HPDE6-E6E7 (cell line): ENCODE measurements around the gene GPI.
A peak's percentile ranks its signal among the peaks of the same experiment; 100 is the strongest.
"Not testable (repeated sequence)": the region's sequence is repeated elsewhere in the genome, so short reads cannot be mapped to it uniquely, and the experiment has no call there.

ENCODE experiments used
- DNase-seq: peaks from one replicate; pipeline ENCODE4 v3.0.0; 2011; ENCODE audit warnings: missing footprints; ENCODE audit errors: extremely low spot score

GPI gene

DNA sequence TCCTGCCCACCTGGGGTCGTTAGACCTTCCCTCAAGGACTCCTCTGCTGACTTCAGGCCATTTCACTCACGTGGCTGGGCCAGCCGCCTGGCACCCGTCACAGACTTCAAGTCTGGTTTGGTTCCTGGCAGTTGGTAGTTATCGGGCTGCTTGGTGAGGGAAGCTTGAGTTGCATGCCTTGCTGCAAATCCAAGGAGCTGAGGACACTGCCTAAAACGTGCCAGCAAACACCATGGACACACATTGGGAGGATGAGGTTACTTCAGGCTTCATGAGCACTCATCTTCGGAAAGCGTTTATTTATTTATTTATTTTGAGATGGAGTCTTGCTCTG lies 2.6 kb downstream of the GPI start:
- no peak for DNase-seq

- no peak for DNase-seq
Observed at GRCh38 chr19:34368338-34368737, 3.3 kb downstream of the GPI start.

DNA sequence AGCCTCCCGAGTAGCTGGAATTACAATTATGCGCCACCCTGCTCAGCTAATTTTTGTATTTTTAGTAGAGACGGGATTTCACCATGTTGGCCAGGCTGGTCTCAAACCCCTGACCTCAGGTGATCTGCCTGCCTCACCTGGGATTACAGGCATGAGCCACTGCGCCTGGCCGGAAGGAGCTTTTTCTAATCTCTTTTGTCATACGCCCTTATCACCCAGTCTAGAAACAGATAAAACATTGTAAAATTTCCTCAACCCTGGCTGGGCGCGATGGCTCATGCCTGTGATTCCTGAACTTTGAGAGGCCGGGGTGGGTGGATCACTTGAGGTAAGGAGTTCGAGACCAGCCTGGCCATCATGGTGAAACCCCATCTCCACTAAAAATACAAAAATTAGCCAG lies 4.2 kb downstream of the GPI start:
- not testable (repeated sequence) for DNase-seq

DNA sequence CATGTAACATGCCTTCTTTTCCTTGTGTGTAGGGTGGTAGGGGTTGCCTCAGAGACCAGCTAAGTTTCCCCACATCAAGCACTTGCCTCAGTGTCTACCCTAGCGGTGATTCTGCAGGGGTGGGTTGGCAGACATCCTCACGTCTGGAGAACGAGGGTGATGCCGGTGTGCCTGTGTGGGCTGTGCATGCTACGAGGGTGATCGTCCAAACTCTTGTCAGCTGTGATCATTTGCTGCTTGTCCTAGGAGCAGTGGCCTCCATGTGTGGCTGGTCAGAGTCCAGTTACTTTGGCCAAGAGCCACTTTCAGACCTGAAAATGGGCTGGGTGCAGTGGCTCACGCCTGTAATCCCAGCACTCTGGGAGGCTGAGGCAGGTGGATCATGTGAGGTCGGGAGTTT lies 5.1 kb downstream of the GPI start:
- DNase-seq = no peak

DNA sequence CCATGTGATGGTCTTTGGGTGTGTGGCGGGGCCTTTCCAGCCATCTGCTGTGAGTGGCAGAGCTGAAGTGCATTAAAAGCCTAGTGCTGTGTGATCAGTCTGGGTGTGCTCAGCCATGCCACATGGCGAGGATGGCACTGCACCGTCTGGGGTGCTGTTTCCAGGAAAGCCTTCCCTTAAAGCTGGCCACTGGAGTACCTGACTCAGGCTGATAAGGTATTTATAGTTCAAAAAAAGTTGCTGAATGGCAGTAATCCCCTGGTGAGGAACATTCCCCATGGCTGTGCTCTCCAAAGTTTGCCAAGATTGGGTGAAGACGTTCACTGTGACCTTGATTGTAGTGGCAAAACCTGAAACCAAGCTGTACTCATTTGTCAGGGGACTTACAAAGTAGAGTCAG lies 6.0 kb downstream of the GPI start:
- DNase-seq = no peak

DNA sequence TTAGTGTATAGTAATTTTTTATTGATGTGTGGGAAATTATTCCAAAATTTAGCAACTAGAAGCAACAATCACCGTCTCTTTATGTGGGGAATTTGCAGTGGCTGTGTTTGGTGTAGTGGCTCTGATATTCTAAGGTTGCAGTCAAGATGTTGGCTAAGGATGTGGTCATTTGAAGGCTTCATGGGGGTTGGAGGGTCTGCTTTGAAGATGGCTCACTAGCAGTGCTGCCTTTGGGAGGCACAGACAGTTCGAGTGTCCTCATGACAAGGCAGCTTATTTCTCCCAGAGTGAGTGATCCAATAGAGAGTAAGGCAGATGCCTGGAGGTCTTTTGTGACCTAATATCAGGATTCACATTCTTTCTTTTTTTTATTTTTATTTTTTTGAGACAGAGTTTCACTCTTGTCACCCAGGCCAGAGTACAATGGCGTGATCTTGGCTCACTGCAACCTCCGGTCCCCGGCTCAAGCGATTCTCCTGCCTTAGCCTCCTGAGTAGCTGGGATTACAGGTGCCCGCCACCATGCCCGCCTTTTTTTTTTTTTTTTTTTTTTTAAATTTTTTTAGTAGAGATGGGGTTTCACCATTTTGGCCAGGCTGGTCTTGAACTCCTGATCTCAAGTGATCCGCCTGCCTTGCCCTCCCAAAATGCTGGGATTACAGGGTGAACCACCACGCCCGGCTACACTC lies 8.7 kb downstream of the GPI start:
- DNase-seq = no peak

DNA sequence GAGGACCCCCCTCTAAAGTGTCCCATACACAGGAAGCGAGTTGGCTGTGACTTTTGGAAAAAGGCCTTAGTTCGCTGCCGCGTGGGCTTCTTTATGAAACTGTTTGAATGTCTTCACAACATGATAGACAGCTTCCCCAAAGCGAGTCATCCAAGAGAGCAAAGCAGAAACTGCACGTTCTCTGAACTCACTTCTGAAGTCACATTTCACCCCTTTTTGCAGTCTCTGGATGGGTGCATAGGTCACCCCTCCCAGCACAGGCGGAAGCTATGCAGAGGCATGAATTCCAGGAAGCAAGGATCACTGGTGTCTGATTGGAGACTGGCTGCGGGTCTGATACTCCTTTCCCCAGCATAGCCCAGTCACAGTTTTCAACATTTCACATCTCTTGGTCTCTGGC lies 10.6 kb downstream of the GPI start:
- DNase-seq = no peak

DNA sequence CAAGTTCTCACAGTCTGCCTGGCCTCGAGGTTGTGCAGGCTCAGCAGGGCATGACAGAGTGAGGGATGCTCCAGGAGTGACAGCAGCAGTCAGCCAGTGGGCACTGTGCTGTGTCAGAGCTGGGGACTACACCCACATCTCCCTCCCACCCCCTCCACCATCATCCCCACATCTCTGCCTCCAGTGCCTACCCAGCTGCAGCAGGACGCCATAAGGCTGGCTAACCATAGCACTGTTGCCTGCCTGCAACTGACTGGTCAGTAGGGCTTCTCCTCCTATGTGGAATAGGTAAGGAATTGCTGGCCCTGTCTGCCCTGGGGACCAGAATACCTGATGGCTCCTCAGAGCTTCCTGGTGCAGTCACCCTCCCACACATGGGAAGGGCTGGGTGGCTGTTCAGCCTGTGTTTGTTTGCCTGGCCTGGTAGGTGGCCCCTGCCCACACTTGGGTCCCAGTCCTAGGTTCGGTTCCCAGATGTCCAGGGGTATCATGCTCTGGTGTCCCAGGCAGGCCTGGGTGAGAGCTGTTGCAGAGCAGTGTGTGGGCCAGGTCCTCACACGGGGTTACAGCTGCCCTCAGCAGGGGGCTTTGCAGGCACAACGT lies 15.7 kb downstream of the GPI start:
- DNase-seq = no peak

GRCh38 chr19:34381399-34382251 lies 16.6 kb downstream of the GPI start:
- no peak for DNase-seq

GRCh38 chr19:34382471-34382870 lies 17.5 kb downstream of the GPI start:
- DNase-seq = no peak

DNA sequence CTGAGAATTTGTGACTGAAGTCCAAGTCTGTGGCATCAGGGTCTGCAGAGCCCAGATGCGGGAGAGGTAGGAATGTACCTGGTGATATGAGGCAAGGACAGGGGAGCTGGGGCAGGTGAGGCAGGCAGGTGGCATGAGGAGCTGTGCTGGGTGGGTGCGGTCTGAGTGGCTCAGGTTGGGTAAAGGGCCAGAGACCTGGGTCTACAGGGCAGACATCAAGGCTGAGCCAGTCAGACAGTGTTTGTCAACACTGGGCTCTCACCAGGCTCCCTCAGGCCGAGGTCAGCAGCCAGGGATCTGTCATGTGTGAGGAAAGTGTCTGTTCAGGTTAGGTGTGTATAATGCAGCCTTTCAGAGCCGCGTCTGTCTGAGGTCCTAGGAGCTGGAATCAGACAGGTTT lies 18.6 kb downstream of the GPI start:
- no peak for DNase-seq

GRCh38 chr19:34386645-34387445 lies 21.8 kb downstream of the GPI start:
- no peak for DNase-seq

GRCh38 chr19:34387446-34387810 lies 22.4 kb downstream of the GPI start:
- no peak for DNase-seq

DNA sequence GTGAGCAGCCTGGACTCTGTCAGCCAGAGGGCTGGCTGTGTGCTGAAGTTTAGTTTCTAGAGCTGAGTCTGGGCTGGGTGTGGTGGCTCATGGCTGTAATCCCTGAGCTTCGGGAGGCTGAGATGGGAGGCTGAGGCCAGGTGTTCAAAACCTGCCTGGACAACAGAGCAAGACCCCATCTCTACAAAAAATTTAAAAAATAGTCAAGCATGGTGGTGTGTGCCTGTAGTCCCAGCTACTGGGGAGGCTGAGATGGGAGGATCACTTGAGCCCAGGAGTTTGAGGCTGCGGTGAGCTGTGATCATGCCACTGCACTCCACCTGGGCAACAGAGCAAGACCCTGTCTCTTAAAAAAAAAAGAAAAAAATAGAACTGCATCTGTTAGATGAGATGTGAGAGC lies 23.7 kb downstream of the GPI start:
- DNase-seq = not testable (repeated sequence)

DNA sequence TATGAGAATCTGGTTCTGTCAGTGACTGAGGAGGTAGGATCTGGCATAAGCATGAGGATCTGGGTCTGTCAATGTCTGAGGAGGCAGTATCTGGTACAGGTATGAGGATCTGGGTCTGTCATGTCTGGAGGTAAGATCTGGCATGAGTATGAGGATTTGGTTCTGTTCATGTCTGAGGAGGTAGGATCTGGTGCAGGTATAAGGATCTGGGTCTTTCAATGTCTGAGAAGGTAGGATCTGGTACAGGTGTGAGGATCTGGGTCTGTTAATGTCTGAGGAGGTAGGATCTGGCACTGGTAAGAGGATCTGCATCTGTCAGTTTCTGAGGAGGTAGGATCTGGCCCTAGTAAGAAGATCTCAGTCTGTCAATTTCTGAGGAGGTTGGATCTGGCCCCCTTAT lies 26.8 kb downstream of the GPI start:
- DNase-seq = peak; percentile 45

GRCh38 chr19:34393031-34393430 lies 28.0 kb downstream of the GPI start:
- DNase-seq = no peak

DNA sequence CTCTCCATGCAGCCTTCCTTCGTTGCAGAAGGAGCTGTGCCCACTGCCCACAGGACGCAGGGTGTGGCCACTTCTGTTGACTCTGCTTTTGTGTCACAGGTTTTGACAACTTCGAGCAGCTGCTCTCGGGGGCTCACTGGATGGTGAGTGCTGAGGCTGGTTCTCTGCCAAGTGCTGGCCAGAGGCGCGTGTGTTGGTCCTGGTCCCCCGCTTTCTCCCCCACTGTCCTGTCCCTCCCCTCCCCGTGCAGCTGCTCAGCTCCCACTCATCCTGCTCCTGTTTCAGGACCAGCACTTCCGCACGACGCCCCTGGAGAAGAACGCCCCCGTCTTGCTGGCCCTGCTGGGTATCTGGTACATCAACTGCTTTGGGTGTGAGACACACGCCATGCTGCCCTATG lies 28.6 kb downstream of the GPI start:
- DNase-seq = no peak

DNA sequence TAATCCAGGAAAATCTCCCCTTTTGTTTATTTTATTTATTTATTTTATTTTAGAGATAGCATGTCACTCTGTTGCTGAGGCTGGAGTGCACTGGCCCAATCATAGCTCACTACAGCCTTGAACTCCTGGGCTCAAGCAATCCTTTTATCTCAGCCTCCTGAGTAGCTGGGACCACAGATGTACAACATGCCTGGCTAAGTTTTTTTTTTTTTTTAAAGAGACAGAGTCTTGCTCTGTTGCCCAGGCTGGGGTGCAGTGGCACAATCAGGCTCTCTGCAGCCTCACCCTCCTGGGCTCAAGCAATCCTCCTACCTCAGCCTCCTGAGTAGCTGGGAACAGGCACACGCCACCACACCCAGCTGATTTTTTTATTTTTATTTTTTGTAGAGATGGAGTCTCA lies 32.9 kb downstream of the GPI start:
- DNase-seq = no peak

DNA sequence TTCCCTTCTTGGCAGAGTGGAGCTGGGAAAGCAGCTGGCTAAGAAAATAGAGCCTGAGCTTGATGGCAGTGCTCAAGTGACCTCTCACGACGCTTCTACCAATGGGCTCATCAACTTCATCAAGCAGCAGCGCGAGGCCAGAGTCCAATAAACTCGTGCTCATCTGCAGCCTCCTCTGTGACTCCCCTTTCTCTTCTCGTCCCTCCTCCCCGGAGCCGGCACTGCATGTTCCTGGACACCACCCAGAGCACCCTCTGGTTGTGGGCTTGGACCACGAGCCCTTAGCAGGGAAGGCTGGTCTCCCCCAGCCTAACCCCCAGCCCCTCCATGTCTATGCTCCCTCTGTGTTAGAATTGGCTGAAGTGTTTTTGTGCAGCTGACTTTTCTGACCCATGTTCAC lies 34.9 kb downstream of the GPI start:
- no peak for DNase-seq

- not testable (repeated sequence) for DNase-seq
Observed at GRCh38 chr19:34400844-34401243, 35.8 kb downstream of the GPI start.

- DNase-seq = no peak
Observed at GRCh38 chr19:34402074-34402600, 37.1 kb downstream of the GPI start.

DNA sequence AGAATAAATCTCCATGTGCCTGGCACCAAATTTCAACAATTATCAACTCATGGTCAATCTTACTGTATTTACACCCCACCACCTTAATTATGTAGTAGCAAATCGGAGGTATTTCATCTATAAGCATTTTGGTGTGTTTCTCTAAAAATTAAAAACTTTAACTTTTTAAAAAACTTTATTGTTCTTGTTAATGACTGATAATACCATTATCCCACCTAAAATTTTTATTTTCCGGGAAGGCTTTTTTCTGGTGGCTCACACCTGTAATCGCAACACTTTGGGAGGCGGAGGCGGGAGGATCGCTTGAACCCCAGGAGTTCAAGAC lies 38.8 kb downstream of the GPI start:
- no peak for DNase-seq
